Endothelial cell of umbilical vein (primary cell): Measurements from ENCODE around the gene RAP1GAP2. TPM values are rescaled to one million over a fixed set of nuclear protein-coding genes. Genes with fewer than 3 reads are reported as not detected.

Experiments
- BruUV-seq: library from RNA; stranded (reverse); fragments of 400-500 nt; replicated peaks from 2 replicates; lab custom pipeline; 2021; lab: Mats Ljungman, UMichigan
- CTCF ChIA-PET: fragments of 300-600, 350-600 bp; sonication (Branson Sonifier 250); formaldehyde crosslinking; loops from one replicate; lab custom pipeline; 2021; ENCODE audit warnings: antibody characterized with exemption, inconsistent platforms; lab: Charles Lee
- POLR2A ChIA-PET: fragments of 300-600, 350-600 bp; sonication (Branson Sonifier 250); formaldehyde crosslinking; loops from one replicate; lab custom pipeline; 2021; ENCODE audit warnings: antibody characterized with exemption, inconsistent platforms; lab: Charles Lee
- DNase-seq: peaks from one replicate; pipeline ENCODE4 v3.0.0-alpha.2; 2011; ENCODE audit warnings: low read depth, low spot score
- FAIRE-seq: peaks from 2 replicates; lab custom pipeline; 2011; peaks lifted over from hg19 to GRCh38; lab: Jason Lieb, UNC
- H2AFZ ChIP-seq: 2 replicates; pipeline ENCODE4 v1.6.0; 2012; ENCODE audit warnings: low read depth, low read length, control low read depth, inconsistent platforms
- H3K27ac ChIP-seq: 2 replicates; pipeline ENCODE4 v1.5.1; 2011; ENCODE audit warnings: low read depth, mild to moderate bottlenecking, control low read depth, low read length, moderate library complexity; ENCODE audit not compliant: insufficient read depth
- H3K27me3 ChIP-seq, 2 experiments: 2 replicates each; pipeline versions ENCODE4 v1.6.0 to v1.6.1; 2011; ENCODE audit warnings: low read length in 2 of 2, mixed read lengths in 1 of 2; ENCODE audit not compliant: control insufficient read depth in 2 of 2, insufficient read depth in 2 of 2
- H3K36me3 ChIP-seq, 2 experiments: 2 replicates in 1 of 2; 3 replicates in 1 of 2; pipeline ENCODE4 v1.5.1; 2011; ENCODE audit warnings: low read length in 2 of 2, mild to moderate bottlenecking in 1 of 2, moderate library complexity in 1 of 2; ENCODE audit not compliant: control insufficient read depth in 2 of 2, insufficient read depth in 2 of 2; ENCODE audit errors: extremely low read depth in 1 of 2
- H3K4me1 ChIP-seq: 3 replicates; pipeline ENCODE4 v1.5.1; 2011; ENCODE audit warnings: mild to moderate bottlenecking, low read length; ENCODE audit not compliant: control insufficient read depth, insufficient read depth; ENCODE audit errors: extremely low read depth
- H3K4me2 ChIP-seq: 2 replicates; pipeline ENCODE4 v1.6.1; 2011; ENCODE audit warnings: low read length, control low read depth, mixed read lengths; ENCODE audit not compliant: insufficient read depth
- H3K4me3 ChIP-seq, 3 experiments: fragments of 200-600 bp in 1 of 3; sonication (generic), shearing (Covaris generic) in 1 of 3; replicated peaks in 1 of 3; 2 replicates each; pipeline ENCODE4 v1.5.1; 2011 to 2016; ENCODE audit warnings: control low read depth in 3 of 3, low read length in 3 of 3, mild to moderate bottlenecking in 2 of 3, inconsistent platforms in 1 of 3, low read depth in 1 of 3, moderate library complexity in 1 of 3; ENCODE audit not compliant: insufficient read depth in 1 of 3
- H3K79me2 ChIP-seq: 2 replicates; pipeline ENCODE4 v1.6.0; 2012; ENCODE audit warnings: low read length, inconsistent platforms; ENCODE audit not compliant: control insufficient read depth, insufficient read depth
- H3K9ac ChIP-seq: replicated peaks from 2 replicates; pipeline ENCODE3; 2011; ENCODE audit warnings: low read length, control low read depth; ENCODE audit not compliant: insufficient read depth; ENCODE audit errors: extremely low read depth
- H3K9me1 ChIP-seq: replicated peaks from 3 replicates; pipeline ENCODE4 v1.6.0; 2011; ENCODE audit warnings: mild to moderate bottlenecking, low read length; ENCODE audit not compliant: control insufficient read depth, insufficient read depth; ENCODE audit errors: extremely low read depth
- H3K9me3 ChIP-seq: replicated peaks from 2 replicates; pipeline ENCODE4 v1.5.1; 2012; ENCODE audit warnings: low read length, inconsistent platforms; ENCODE audit not compliant: control insufficient read depth, insufficient read depth
- H4K20me1 ChIP-seq: replicated peaks from 2 replicates; pipeline ENCODE3; 2011; ENCODE audit warnings: mild to moderate bottlenecking, low read length; ENCODE audit not compliant: control insufficient read depth, insufficient read depth; ENCODE audit errors: extremely low read depth
- CTCF ChIP-seq, 2 donors: IDR thresholded peaks; 1 replicate in 1 of 2; 2 replicates in 1 of 2; pipeline ENCODE4 v1.5.1; 2011; ENCODE audit warnings: low read length in 2 of 2, mild to moderate bottlenecking in 2 of 2, moderate library complexity in 2 of 2, control low read depth in 1 of 2, inconsistent platforms in 1 of 2, low read depth in 1 of 2; ENCODE audit not compliant: insufficient read depth in 1 of 2; ENCODE audit errors: extremely low read depth in 1 of 2
- EZH2 ChIP-seq: IDR thresholded peaks from 2 replicates; pipeline ENCODE4 v1.6.1; 2012; ENCODE audit warnings: borderline replicate concordance, low read depth, mild to moderate bottlenecking, moderate library complexity, low read length, inconsistent platforms; ENCODE audit not compliant: severe bottlenecking
- FOS ChIP-seq: IDR thresholded peaks from 2 replicates; pipeline ENCODE4 v1.6.1; 2011; ENCODE audit warnings: mild to moderate bottlenecking, low read length, moderate library complexity, borderline replicate concordance; ENCODE audit not compliant: insufficient read depth
- GATA2 ChIP-seq: IDR thresholded peaks from 2 replicates; pipeline ENCODE4 v1.7.0; 2011; ENCODE audit warnings: low read depth, mild to moderate bottlenecking, moderate library complexity, mixed read lengths, low read length; ENCODE audit not compliant: insufficient read length, insufficient read depth
- JUN ChIP-seq: IDR thresholded peaks from 2 replicates; pipeline ENCODE4 v1.6.1; 2011; ENCODE audit warnings: borderline replicate concordance, low read depth; ENCODE audit not compliant: insufficient read length, insufficient read depth
- MAX ChIP-seq: IDR thresholded peaks from 2 replicates; pipeline ENCODE4 v1.6.1; 2011; ENCODE audit not compliant: insufficient read depth, insufficient read length
- MYC ChIP-seq: IDR thresholded peaks from one replicate; pipeline ENCODE4 v1.6.1; 2011; ENCODE audit warnings: mild to moderate bottlenecking, low read depth, low read length
- POLR2A ChIP-seq: IDR thresholded peaks from 2 replicates; pipeline ENCODE4 v1.6.1; 2012; ENCODE audit warnings: low read depth, mild to moderate bottlenecking, control low read depth, low read length
- POLR2AphosphoS5 ChIP-seq: IDR thresholded peaks from 2 replicates; pipeline ENCODE4 v1.6.1; 2012; ENCODE audit warnings: low read depth, mild to moderate bottlenecking, control low read depth, low read length, moderate library complexity; ENCODE audit not compliant: insufficient read depth
- dilution Hi-C: fragments of 300-500 bp; cut with MboI; formaldehyde crosslinking; loops from one replicate; pipeline ENCODE4 v1.15.0; 2019; ENCODE audit warnings: low sequenced_read_pairs; ENCODE audit not compliant: extremely low pct_ligation_motif_present
- intact Hi-C: fragments of 100-400 bp; cut with micrococcal nuclease; formaldehyde crosslinking; loops from one replicate; pipeline ENCODE4 v1.10.0; 2022
- polyA plus RNA-seq, 4 experiments: library from polyadenylated mRNA; depleted of rRNA in 3 of 4; stranded (reverse) in 3 of 4; unstranded in 1 of 4; fragments of >200 nt; gene quantifications; 2 replicates each; pipeline versions ENCODE4 v1.2.1 to v1.2.3, GENCODE V29; 2011 to 2012; ENCODE audit warnings: missing spikeins in 1 of 4
- total RNA-seq: library from RNA; stranded (reverse); gene quantifications from 2 replicates; pipeline ENCODE4 v1.2.3, GENCODE V29; 2021

Gene RAP1GAP2
- total and polyA plus RNA-seq, 2 donors (not counting 3 experiments of a cell fraction or from before 2014, with no cell fraction given) = 1.4 to 3.6 TPM

GRCh38 chr17:2954898-2955445, 158.7 kb downstream of the RAP1GAP2 start:
- Histone ChIP-seq H3K27me3 (no peaks in the 10 kb centered on the region), H2AFZ (no peak overlapping the region), H3K36me3 (no peaks in the 10 kb centered on the region), H3K9ac (peak overlapping the region; percentile 35), H3K27ac (peak overlapping the region; percentile 77), H3K4me1 (peaks cover 25% of the 10 kb centered on the region), H3K9me3 (no peaks in the 10 kb centered on the region), H4K20me1 (no peaks in the 10 kb centered on the region), H3K79me2 (no peaks in the 10 kb centered on the region), H3K9me1 (no peaks in the 10 kb centered on the region), H3K4me3 (no peak overlapping the region), H3K4me2 (peak overlapping the region; percentile 55)
- FAIRE-seq = peak; percentile 99
- DNase-seq = peak; percentile 88
- ChIA-PET CTCF (interaction anchor here (1.0 to 1.4 kb wide), 5 partner anchors 10 to 58 kb away, joined by 3 to 7 read pairs (median 4); no protein-coding TSS in a partner anchor), POLR2A (no interaction called here)
- intact Hi-C loops = loop anchor here (1.0 kb wide), 2 partner anchors 49 to 75 kb away; no protein-coding TSS in a partner anchor
- TF ChIP-seq EZH2 (no peak), GATA2 (peak; percentile 81), CTCF (IDR thresholded peaks at IDR 0.05; ENCODE audit: extremely low read depth in 1 of 2, insufficient read depth in 1 of 2, low read depth in 1 of 2, low read length in 2 of 2) (no peak), POLR2AphosphoS5 (peak; percentile 56), JUN (peak; percentile 92), MAX (no peak), MYC (no peak), FOS (peak; percentile 73), POLR2A (no peak)
- dilution Hi-C loops = no loop called here
- no TSS peak for BruUV-seq
